IMR-90 (cell line): ENCODE results near the gene CYP46A1. TPM values are rescaled to one million over a fixed set of nuclear protein-coding genes. Genes with fewer than 3 reads are reported as not detected.

Source experiments
- ATAC-seq: fragments of 200-7000 bp; cut with Tn5 transposase; 2 replicates; pipeline ENCODE4 v1.9.1; 2020; ENCODE audit warnings: low read depth, mild to moderate bottlenecking, moderate library complexity
- BruUV-seq: library from RNA; stranded (reverse); fragments of 400-500 nt; replicated peaks from 2 replicates; lab custom pipeline; 2021; lab: Mats Ljungman, UMichigan
- CTCF ChIA-PET: fragments of 300-600 bp; formaldehyde crosslinking; extraction: SDS; loops from one replicate; lab custom pipeline; 2021; ENCODE audit warnings: antibody characterized with exemption; lab: Yijun Ruan, JAX
- POLR2A ChIA-PET: fragments of 300-600 bp; sonication (Branson Sonifier 250); formaldehyde crosslinking; loops from one replicate; lab custom pipeline; 2022; ENCODE audit warnings: antibody characterized with exemption; ENCODE audit not compliant: unreplicated experiment; lab: Charles Lee
- DNase-seq: peaks from one replicate; pipeline ENCODE4 v3.0.0; 2013
- H2AFZ ChIP-seq: replicated peaks from 2 replicates; pipeline ENCODE3; 2013; ENCODE audit warnings: low read length, mild to moderate bottlenecking; ENCODE audit not compliant: poor library complexity
- H2AK5ac ChIP-seq: 2 replicates; pipeline ENCODE4 v1.6.1; 2013; ENCODE audit warnings: low read depth, low read length, inconsistent platforms
- H2AK9ac ChIP-seq: replicated peaks from 2 replicates; pipeline ENCODE3; 2013; ENCODE audit warnings: mild to moderate bottlenecking, low read depth, low read length, moderate library complexity; ENCODE audit not compliant: poor library complexity
- H2BK120ac ChIP-seq: 2 replicates; pipeline ENCODE4 v1.6.1; 2013; ENCODE audit warnings: low read depth, low read length, inconsistent platforms
- H2BK15ac ChIP-seq: 3 replicates; pipeline ENCODE4 v1.6.1; 2013; ENCODE audit warnings: low read depth, low read length, inconsistent platforms
- H2BK20ac ChIP-seq: 2 replicates; pipeline ENCODE4 v1.6.1; 2013; ENCODE audit warnings: low read depth, mild to moderate bottlenecking, inconsistent platforms, low read length, moderate library complexity
- H2BK5ac ChIP-seq: 2 replicates; pipeline ENCODE4 v1.6.1; 2013; ENCODE audit warnings: mild to moderate bottlenecking, low read depth, low read length, inconsistent platforms; ENCODE audit not compliant: poor library complexity, severe bottlenecking
- H3K14ac ChIP-seq: replicated peaks from 2 replicates; pipeline ENCODE4 v1.6.1; 2013; ENCODE audit warnings: low read depth, low read length, inconsistent platforms
- H3K18ac ChIP-seq: 2 replicates; pipeline ENCODE4 v1.6.1; 2013; ENCODE audit warnings: low read depth, low read length, control low read depth
- H3K23ac ChIP-seq: 2 replicates; pipeline ENCODE4 v1.6.1; 2013; ENCODE audit warnings: low read depth, low read length, inconsistent platforms
- H3K27ac ChIP-seq: 2 replicates; pipeline ENCODE4 v1.5.1; 2013; ENCODE audit warnings: mild to moderate bottlenecking, control low read depth, low read length; ENCODE audit not compliant: insufficient read depth
- H3K27me3 ChIP-seq: 2 replicates; pipeline ENCODE4 v1.6.1; 2013; ENCODE audit warnings: low read length; ENCODE audit not compliant: control insufficient read depth, insufficient read depth
- H3K36me3 ChIP-seq: 2 replicates; pipeline ENCODE4 v1.6.1; 2013; ENCODE audit warnings: low read length, mixed read lengths; ENCODE audit not compliant: control insufficient read depth, insufficient read depth
- H3K4ac ChIP-seq: 2 replicates; pipeline ENCODE4 v1.6.1; 2013; ENCODE audit warnings: low read depth, low read length, inconsistent platforms
- H3K4me1 ChIP-seq: 2 replicates; pipeline ENCODE4 v1.6.1; 2013; ENCODE audit warnings: low read length, mixed read lengths; ENCODE audit not compliant: control insufficient read depth, insufficient read depth
- H3K4me2 ChIP-seq: 2 replicates; pipeline ENCODE4 v1.6.1; 2013; ENCODE audit warnings: low read depth, mild to moderate bottlenecking, control low read depth, low read length, moderate library complexity
- H3K4me3 ChIP-seq: 2 replicates; pipeline ENCODE4 v1.5.1; 2013; ENCODE audit warnings: low read depth, mild to moderate bottlenecking, control low read depth, low read length, moderate library complexity; ENCODE audit not compliant: insufficient read depth
- H3K56ac ChIP-seq: 2 replicates; pipeline ENCODE4 v1.6.1; 2013; ENCODE audit warnings: low read length, inconsistent platforms; ENCODE audit not compliant: insufficient read depth; ENCODE audit errors: extremely low read depth
- H3K79me1 ChIP-seq, 2 experiments: 2 replicates each; pipeline ENCODE4 v1.6.1; 2013; ENCODE audit warnings: low read length in 2 of 2, inconsistent platforms in 1 of 2, low read depth in 1 of 2
- H3K9ac ChIP-seq: 2 replicates; pipeline ENCODE4 v1.6.1; 2013; ENCODE audit warnings: low read depth, low read length, control low read depth
- H3K9me1 ChIP-seq: 2 replicates; pipeline ENCODE4 v1.6.1; 2013; ENCODE audit warnings: low read length, inconsistent platforms; ENCODE audit not compliant: insufficient read depth
- H3K9me3 ChIP-seq: 2 replicates; pipeline ENCODE4 v1.6.1; 2013; ENCODE audit warnings: low read length; ENCODE audit not compliant: control insufficient read depth, insufficient read depth
- H4K20me1 ChIP-seq: 2 replicates; pipeline ENCODE4 v1.6.1; 2013; ENCODE audit warnings: low read length, inconsistent platforms; ENCODE audit not compliant: insufficient read depth
- H4K5ac ChIP-seq: 2 replicates; pipeline ENCODE4 v1.6.1; 2013; ENCODE audit warnings: mild to moderate bottlenecking, low read depth, low read length, control low read depth
- H4K8ac ChIP-seq, 2 experiments: 2 replicates each; pipeline ENCODE4 v1.6.1; 2013; ENCODE audit warnings: low read depth in 2 of 2, low read length in 2 of 2, control low read depth in 1 of 2, inconsistent platforms in 1 of 2
- H4K91ac ChIP-seq: 2 replicates; pipeline ENCODE4 v1.6.1; 2013; ENCODE audit warnings: low read depth, low read length, inconsistent platforms; ENCODE audit not compliant: insufficient read depth
- BHLHE40 ChIP-seq: fragments of 150-350 bp; IDR thresholded peaks from 2 replicates; pipeline ENCODE4 v1.6.1; 2016; ENCODE audit warnings: mild to moderate bottlenecking, low read depth, low read length
- CEBPB ChIP-seq: IDR thresholded peaks from 2 replicates; pipeline ENCODE4 v1.6.1; 2012; ENCODE audit warnings: low read depth, low read length, improper control_type of control experiment
- MXI1 ChIP-seq: IDR thresholded peaks from 2 replicates; pipeline ENCODE4 v1.6.1; 2012; ENCODE audit warnings: low read depth, mild to moderate bottlenecking, low read length, moderate library complexity, borderline replicate concordance
- NFE2L2 ChIP-seq: fragments of 150-350 bp; IDR thresholded peaks from 2 replicates; pipeline ENCODE4 v1.6.1; 2016; ENCODE audit warnings: low read depth, mild to moderate bottlenecking, low read length
- POLR2A ChIP-seq: IDR thresholded peaks from 2 replicates; pipeline ENCODE4 v1.6.1; 2012; ENCODE audit warnings: mild to moderate bottlenecking, low read depth, low read length
- RAD21 ChIP-seq: IDR thresholded peaks from 2 replicates; pipeline ENCODE4 v1.6.1; 2012; ENCODE audit warnings: low read length, improper control_type of control experiment
- SMC3 ChIP-seq: fragments of 150-350 bp; IDR thresholded peaks from 2 replicates; pipeline ENCODE4 v1.6.1; 2016; ENCODE audit warnings: low read depth, mild to moderate bottlenecking, antibody characterized with exemption, low read length, moderate library complexity
- USF2 ChIP-seq: fragments of 150-350 bp; IDR thresholded peaks from 2 replicates; pipeline ENCODE4 v1.6.1; 2017; ENCODE audit warnings: mild to moderate bottlenecking, antibody characterized with exemption, low read length, low read depth
- WGBS, 2 experiments: methylation state at CpG; one replicate each; pipeline versions ENCODE4 v1.1.5 to v1.1.7; 2013; ENCODE audit warnings: missing lambda C conversion rate in 2 of 2; ENCODE audit not compliant: insufficient read length in 1 of 2; ENCODE audit errors: extremely low coverage in 2 of 2; 5-methylcytosine and 5-hydroxymethylcytosine counted together
- dilution Hi-C: fragments of 300-500 bp; cut with HindIII; formaldehyde crosslinking; loops from one replicate; pipeline ENCODE4 v1.14.3; 2018; ENCODE audit warnings: low sequenced_read_pairs; ENCODE audit not compliant: unreplicated experiment
- in situ Hi-C: fragments of 300-500 bp; cut with MboI; formaldehyde crosslinking; loops from 3 replicates; pipeline ENCODE4 v1.14.3; 2019; ENCODE audit warnings: low sequenced_read_pairs, inconsistent platforms, mixed read lengths
- intact Hi-C: fragments of 100-400 bp; cut with micrococcal nuclease; formaldehyde crosslinking; loops from 2 replicates; pipeline ENCODE4 v1.10.0; 2022
- polyA plus RNA-seq, 3 experiments: library from polyadenylated mRNA; depleted of rRNA; stranded (reverse); fragments of >200 nt; gene quantifications; 2 replicates each; pipeline ENCODE4 v1.2.3, GENCODE V29; 2012; ENCODE audit warnings: low replicate concordance in 1 of 3
- total RNA-seq: library from RNA; depleted of rRNA; stranded (reverse); fragments of >200 nt; gene quantifications from 2 replicates; pipeline ENCODE4 v1.2.3, GENCODE V29; 2012

The CYP46A1 gene
- total and polyA plus RNA-seq, 2 of the 4 experiments (the other 2 are of a cell fraction) = 0.18 to 0.31 TPM

GRCh38 chr14:99693918-99694317 lies 9.8 kb downstream of the CYP46A1 start:
- Histone ChIP-seq H3K18ac (no peak overlapping the region), H4K20me1 (no peaks in the 10 kb centered on the region), H3K4me1 (no peaks in the 10 kb centered on the region), H3K4ac (no peak overlapping the region), H3K27ac (no peak overlapping the region), H2BK5ac (no peak overlapping the region), H3K36me3 (no peaks in the 10 kb centered on the region), H3K9me3 (no peaks in the 10 kb centered on the region), H3K56ac (no peak overlapping the region), H4K5ac (no peak overlapping the region), H3K9me1 (no peaks in the 10 kb centered on the region), H3K27me3 (peaks cover 37% of the 10 kb centered on the region), H3K4me2 (no peak overlapping the region), H3K9ac (no peak overlapping the region), H3K23ac (no peak overlapping the region), H3K14ac (no peak overlapping the region), H3K79me1 (no peaks in the 10 kb centered on the region), H2AK5ac (no peak overlapping the region), H3K4me3 (no peak overlapping the region), H4K8ac (no peak overlapping the region), H4K91ac (no peak overlapping the region), H2BK120ac (no peak overlapping the region), H2AK9ac (no peak overlapping the region), H2BK20ac (no peak overlapping the region), H2AFZ (no peak overlapping the region), H2BK15ac (no peak overlapping the region)
- no TSS peak for BruUV-seq
- intact Hi-C loops (no loop called here), in situ Hi-C loops (no loop called here), dilution Hi-C loops (no loop called here)
- DNase-seq (no peak), ATAC-seq (no peak)
- no CpG with 5 or more reads among the region's 3 CpGs for WGBS, 2 experiments
- CTCF ChIA-PET = no interaction called here
- TF ChIP-seq RAD21 (no peak), CEBPB (no peak), MXI1 (no peak), BHLHE40 (no peak), USF2 (no peak), SMC3 (no peak), POLR2A (no peak), NFE2L2 (no peak)
- POLR2A ChIA-PET = no interaction called here
